ENCODE data around the gene CNTNAP4.

The CNTNAP4 gene

DNA sequence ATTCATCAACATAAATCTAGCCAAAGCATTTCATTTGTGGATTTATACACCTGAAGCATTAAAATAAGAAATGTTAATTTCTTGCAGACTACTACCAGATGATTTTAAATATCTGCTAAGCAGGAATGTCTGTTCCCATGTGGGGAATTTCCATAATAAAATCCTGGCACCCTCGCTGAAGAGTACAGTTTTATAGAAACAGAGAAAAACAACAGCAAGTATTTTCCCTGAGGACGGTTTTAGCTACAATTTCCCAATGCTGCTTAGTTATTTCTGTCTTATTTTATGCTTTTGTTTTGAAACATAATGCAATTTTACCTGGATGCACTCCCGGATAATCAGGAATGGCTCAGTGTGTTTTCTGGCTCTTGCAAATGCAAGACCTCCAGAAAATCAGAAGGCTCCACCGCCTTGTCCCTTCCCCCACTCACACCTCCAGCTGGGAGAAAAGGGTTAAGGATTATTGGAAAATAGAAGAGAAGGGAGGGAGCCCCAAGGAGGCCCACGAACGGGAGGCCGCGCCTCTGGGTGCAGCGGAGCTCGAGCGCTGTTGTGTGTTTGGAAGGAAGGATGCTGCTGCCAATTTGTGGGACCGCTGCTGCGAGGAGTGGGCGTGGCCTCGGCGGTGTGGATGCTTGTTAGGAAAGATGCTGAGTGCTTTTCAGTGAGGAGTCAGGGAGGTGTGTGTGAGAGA, at the start of gene CNTNAP4:
TSS of gene CNTNAP4 (plus strand) at position 657 of the 694 bp plus-strand sequence. CDS start 262 bp downstream, outside the sequence.
- DNase-seq: no peak

DNA sequence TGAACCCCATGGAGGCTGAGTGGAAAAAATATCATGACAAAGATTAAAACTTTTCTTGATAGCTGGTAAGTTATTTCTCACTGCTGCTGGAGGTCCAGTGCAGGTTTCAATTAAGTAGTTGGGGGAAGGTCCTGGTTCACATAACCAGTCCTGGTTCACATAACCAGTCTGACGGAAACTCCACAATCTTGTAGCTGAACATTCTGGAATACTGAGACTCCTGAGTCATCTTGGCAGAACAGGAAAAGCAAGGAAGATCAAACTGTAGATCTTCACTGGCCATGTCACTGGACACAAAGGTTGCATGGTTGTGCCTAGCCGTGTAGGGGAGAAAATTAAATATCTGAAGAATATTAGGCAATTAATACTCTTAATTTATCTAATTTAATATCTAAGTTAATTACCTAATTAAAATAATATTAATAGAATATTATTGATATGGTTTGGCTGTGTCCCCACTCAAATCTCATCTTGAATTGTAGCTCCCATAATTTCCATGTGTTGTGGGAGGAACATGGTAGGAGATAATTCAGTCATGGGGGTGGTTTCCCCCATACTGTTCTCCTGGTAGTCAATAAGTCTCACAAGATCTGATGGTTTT, 48.6 kb upstream of the CNTNAP4 start:
- DNase-seq: no peak

DNA sequence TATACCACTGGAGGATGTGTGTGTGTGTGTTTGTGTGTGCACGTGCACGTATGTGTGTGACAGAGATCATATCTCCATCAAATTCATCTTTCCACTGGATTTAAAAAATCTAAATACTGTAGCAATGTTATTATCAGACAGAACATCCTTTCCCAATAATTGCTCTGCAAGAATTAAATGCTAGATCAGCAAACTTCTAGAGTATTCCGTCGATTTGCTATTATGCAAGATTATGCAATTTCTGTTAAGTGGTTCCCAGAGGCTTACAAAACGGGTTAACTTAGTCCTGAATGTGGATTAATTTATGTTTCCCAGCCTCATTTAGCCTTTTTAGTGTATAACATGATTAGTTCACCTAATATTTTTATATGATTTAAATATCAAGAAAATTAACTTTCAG, 44.5 kb upstream of the CNTNAP4 start:
- DNase-seq: no peak

DNA sequence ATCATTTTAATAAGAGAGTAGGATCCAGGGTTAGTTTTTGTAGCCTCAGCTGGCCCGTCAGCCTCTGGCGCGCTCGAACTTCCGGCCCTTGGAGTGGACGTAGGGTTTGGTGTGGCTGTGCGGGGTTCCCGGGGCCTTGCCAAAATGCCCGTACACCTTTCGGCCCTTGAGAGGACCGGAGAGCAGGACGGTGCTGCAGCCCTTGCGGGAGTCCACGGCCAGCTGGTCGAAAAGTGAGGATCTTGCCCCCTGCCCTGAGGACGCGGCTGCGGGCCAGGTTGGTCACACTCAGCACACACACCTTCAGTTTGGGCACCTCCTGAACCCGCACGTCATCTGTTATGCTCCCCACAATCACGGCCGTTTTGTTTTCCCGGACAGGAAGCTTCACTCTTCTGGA, 42.2 kb upstream of the CNTNAP4 start:
- DNase-seq: no peak

DNA sequence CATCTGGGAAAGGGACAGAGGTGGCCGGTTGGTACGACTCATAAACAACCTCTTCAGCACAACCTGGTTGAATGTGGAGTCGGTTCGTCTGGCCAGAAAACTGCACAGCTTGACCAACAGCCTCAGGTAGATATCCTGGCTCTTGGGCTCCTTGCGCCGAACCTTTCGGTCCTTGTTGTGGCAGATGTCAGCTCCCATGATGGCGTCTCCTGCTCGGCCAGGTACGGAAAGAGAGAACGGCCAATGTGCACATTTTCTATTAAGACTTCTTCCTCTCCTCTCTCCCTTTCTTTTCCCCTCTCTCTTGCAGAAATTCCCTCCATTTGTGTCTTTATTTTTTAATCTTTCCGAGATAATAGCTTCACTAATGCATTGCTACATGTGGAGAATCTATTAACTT, 41.8 kb upstream of the CNTNAP4 start:
- no peak for DNase-seq

DNA sequence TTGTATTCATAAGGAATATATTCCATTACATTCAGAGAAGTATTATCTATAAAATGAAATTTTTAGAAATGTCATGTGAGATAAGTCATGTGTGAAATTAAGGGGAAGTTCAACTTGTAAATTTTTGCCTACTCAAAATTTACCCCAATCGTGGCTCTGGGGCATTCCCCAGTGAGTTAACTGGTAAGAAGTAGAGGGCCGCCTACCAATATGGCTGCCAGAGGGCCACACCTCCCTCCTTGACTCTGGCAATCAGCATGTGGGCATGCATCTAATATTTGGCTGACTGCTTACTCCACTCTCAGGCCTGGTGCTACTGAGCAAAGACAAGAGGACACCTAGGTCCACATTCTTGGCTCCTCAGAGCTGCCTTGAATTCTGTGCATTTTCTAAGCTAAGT, 39.7 kb upstream of the CNTNAP4 start:
- no peak for DNase-seq

DNA sequence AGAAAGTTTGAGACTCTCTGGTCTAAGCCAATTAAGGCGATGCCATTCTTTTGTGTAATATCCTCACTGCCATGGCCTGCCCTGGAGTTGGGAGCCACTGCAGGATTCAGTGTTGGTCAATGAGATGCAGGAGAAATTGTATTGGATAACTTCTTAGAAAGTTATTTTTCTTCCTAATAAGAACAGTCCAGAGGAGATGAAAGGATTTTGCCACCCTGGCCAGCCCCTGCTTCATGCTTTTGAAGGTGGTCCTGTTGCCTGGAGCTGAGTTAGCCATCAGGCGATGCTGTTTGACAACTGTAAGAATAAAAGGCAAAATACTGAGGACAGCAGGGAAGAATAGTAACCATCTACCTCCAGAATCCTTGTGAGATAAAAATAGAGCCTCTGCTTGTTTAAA, 35.4 kb upstream of the CNTNAP4 start:
- DNase-seq: no peak

DNA sequence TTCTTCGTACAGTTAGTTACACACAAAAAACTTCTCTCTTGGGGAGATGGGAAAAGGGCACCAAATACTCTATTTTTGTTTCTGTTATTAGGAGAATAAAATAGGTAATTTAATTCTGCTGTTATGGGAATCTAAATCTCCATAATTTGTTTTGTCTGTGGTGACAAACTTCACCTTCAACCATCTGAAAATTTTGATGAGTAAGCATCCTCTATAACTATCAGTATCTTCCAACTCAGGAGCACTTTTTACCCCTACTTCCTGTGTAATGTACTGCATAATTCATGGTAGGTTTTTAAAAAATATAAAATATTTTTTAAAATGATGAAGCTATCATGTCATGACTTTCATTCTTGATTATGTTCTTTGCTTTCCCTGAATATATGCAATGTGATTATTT, 33.6 kb upstream of the CNTNAP4 start:
- no peak for DNase-seq

DNA sequence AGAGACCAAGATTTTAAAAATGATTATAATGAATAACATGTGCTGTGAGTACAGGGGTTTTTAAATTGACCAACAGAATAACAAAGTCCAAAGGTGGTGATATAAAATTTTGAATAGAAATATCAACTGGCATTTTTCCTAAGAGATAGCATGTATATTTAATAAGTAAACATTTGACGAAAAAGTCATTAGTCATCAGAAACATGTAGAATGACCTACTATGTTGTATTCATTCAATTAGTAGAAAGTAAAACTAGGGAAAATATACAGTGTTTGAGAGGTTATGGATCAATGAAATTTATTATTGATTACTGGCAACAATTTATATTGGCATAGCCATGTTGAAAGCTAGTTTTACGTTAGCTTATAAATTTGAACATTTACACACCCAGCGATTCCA, 30.6 kb upstream of the CNTNAP4 start:
- DNase-seq: no peak

DNA sequence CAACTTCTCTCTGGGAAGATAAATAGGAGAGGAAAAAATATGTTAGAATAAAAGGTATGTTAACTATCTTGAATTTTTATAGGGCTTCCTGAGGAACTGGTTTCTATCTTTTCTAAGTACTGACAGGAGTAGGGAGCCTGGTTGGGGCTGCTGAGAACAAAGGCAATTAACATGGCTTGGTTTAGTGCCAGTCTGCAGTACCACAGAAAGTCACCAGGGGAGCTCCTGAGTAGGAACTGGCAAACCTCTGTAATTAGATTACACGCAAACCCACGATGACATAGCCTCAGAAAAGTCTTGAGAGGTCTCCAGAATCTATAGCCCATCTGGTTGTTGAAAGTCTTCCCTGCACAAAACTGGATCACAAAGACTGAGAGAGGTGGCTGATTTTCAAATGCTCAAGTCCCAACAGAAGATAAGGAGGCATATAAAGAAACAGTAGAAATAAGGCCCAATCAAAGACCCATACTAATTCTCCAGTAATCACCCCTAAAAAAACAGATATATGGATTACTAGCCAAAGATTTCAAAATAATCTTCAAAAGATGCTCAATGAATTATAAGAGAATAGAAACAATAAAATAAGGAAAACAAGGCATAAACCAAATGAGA, 11.7 kb upstream of the CNTNAP4 start:
- no peak for DNase-seq

DNA sequence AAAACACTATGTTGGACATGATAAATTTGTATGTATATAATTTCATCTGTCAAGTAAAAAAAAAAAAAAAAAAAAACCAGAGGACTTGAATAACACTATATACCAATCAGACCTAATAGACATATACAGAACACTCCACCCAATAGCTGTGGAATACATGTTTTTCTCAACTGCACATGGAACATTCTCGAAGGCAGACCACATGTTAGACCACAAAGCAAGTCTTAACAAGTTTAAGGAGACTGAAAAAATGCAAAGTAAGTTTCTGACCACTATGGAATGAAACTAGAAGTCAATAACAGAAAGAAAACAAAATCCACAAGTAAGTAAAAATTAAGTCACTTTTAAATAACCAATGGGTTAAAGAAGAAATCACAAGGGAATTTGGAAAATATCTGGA, 8.4 kb upstream of the CNTNAP4 start:
- DNase-seq: no peak

DNA sequence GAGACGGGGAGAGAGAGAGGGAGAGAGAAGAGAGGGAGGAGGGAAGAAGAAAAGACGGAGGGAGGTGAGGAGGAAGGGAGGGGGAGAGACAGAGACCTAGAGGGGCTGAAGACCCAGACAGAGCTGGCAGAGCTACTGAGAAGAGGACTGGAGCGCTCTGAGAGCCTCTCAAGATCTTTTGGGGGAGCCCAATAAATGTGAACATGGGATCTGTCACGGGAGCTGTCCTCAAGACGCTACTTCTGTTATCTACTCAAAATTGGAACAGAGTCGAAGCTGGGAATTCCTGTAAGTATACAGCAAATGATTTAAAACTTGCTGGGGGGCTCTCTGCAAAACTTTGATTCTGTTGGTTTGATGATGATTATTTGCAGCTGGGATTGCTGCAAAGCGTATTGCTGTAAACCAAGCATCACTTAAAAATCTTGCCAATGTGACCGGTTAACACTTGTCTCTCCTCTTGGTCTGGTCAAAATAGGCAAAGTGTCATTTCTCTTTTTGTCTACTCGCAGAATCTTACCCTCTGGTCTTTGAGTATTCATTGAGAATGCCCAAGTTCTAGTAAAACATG, 344 bp downstream of the CNTNAP4 start:
- no peak for DNase-seq

DNA sequence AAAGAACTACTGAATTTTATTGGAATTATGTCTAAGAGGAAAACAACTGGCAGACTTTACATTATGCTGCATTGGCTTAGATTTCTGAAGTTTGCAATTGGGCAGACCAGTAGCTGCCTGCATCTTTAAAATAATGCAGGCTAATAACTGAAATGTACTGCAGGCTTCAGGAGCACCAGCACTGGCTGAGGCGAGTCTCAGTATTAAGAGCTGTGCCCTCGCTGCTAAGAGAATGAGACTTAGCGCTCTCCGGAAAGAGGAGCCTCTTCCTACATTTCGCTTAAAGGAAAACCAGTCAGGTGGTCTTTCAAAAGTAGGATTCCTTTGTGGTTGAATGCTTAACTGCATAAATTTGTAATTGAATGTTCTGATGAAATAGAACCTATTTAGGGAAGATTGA, 885 bp downstream of the CNTNAP4 start:
- DNase-seq: no peak

DNA sequence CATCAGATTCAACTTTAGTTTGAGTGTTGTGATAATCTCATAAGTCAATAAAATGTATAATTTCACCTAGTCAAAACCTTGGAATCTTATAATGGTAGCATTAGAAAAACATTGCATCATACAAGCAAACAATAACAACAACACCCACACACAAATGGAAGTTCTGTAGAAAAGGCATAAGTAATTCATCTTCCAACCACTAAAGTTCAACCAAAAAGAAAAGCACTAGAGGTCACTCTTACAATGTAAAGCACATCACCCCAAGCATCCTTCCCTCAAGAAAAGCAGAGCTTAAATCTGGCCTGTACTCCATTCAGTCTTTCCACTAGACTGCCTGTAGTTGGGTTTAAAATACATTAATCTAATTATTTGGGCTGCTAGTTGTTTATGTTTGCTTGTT, 1.8 kb downstream of the CNTNAP4 start:
- no peak for DNase-seq

DNA sequence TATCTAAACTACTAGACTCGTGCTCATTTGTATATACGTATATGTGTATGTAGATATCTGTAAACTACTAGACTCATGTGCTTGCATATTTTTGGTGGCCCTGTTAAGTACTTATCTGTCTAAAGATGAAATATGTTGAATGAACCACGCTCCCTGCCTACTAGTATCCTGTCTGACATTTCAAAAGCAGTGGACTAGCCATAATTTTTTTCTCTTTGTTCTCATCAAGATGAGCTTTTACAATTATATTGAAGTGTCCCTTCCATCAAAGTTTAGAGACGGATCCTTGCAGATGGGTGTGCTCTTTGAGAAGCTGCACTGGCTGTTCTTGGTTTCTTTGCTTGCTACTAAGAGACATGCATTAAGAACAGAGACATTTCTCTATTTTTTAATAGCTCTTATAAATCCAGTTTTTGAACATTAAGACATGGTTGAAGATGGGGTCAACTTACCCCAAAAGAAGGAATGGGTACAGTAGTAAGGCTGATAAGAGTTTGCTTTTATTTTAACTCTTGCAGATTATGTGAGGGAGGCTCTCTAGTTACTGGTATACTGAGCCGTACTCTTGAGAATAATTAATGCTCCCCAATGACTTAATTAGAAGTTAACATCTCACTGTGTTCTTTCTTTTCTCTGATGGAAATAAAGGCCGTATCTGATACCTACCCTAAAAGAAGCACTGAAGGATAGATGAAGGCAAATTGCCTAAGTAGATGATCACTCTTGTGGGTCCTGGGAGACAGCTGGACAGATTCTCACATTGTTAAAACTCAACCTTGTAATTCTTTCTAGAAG, 3.4 kb downstream of the CNTNAP4 start:
- no peak for DNase-seq

DNA sequence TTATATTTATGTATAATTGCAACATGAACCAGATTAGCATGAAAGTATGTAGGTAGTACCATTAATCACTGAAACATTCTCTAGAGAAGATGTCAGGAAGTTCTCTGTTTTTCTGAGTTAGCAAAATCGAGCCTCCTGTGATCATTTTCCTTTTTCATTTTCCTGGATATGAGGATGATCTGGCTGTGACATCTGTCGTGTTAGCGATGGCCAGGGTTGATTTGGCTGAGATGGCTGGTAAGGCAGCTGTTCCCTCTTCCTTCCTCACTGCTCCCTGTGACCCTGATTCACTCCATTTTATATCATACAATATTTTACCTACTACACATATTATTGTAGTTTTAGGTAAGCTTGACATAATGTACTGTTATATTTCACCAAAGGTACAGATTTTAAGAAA, 10.3 kb downstream of the CNTNAP4 start:
- DNase-seq: no peak

DNA sequence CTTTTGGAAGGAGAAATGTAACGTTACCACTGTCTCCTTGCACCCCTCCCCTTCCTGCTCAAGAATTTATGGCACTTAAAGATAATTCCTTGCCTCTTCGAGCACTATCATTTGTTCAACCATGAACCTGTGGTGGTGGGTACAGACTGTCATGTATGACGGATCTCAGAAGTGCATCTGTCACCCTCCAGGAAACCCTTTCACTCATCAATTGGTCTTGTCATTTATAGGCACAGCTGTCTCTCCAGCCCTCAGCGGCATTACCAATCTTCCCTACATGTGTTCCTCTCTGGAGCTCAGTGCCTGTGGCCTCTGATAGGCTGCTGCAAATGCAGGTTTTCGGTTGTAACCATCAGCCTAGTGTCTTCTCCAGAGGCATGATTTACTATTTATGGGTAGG, 15.0 kb downstream of the CNTNAP4 start:
- no peak for DNase-seq

DNA sequence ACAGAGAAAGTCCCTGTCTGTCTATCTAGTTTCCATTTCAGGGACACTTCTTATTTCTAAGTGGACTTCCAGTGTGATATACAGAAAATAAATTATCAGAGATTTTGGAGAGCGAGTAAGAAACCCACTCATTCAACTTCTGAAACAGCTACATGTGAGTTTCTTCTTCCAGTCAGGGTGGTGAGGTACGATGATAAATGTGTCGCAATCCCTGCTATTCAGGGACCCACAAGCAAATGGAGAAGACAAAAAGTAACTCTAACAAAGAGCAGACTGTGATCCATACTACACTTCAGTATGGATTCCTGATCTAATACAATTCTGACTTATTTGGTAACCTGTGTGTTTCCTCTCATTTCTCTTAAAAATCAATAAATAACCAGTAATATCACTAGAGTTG, 16.8 kb downstream of the CNTNAP4 start:
- DNase-seq: no peak

DNA sequence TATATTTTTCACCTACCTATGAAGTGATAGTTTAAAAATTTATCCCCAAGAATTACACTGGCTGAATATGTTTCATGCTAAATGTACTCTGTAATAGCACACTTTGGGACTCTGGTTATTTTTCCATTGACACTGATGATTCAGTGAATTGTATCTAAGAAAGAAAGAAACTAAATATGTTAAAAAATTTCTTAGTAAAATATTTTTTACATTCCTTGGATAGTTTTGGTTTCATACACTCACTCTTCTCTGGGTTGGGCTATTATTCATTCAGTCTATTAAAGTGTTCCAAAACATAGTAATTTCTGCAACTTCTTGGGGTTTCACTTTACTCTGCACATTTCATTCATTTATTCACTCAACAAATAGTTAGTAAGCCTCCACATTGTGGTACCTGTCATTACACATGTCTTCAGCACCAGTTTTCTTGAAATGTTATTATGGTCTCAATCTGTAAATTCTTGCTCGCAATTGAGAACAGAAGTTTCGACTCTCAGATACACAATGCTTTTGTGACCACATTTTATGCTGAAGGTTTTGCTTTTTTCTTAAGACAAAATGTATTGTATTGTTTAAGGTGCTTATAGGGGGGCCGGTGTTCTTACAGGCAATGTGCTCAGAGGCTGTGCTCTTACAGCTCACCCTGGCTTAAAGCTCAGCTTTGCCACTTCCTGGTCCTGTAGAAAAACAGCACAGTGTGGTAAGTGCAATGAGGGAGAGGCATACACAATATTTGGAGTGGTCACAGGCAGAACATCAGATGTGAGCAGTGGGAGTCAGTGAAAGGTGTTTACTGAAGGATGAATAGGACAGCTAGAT, 17.4 kb downstream of the CNTNAP4 start:
- DNase-seq: no peak

DNA sequence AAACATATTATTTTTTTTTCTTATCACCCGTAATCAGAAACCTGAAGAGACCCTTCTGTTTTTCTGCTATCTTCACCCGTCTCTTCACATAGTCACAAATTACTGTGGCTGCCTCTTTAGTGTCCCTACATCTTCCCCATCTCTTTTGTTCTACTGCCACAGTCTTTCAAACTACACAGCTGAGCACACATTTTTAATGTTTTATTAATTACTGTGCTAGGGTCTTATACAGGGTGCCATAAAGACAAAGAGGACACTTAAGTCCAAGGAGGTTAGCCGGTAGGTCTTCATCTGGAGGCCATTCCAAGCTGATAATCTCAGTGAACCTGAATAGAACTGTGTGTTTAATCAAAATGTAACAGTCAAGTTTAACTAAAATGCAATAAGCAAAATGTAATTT, 20.7 kb downstream of the CNTNAP4 start:
- DNase-seq: no peak

DNA sequence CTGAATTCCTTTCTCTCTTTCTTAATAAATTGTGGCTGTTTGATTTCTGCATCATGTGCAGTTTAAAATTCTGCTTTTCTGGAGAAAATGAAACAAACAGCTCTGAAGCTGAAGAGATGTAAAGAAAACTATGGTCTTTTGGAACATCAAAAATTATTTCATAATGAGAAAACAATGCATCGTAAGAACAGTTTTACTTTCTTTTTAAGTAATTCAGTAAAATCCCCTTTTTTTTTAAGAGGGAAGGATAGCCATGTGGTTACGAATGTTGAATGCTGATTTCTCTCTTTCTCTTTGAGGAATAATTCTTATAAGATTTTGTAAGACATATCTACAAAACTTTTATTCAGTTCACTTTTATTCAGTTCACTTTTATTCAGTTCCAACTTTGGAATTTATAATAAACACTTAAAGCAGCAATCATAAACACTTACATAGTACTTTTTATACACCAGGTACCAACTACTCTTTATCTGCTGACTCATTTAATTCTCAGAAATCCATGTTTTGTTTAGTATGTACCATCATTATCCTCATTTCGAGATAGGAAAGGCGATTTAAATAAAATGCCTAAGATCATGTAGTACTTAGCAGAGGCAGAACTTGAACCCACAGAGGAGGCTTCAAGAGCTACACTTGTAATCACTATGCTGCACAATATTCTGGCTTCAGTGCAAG, 26.6 kb downstream of the CNTNAP4 start:
- no peak for DNase-seq
